Neural progenitor cell (in vitro differentiated cells): Measurements from ENCODE around the gene TGIF2. TPM values are rescaled to one million over a fixed set of nuclear protein-coding genes. Genes with fewer than 3 reads are reported as not detected.

Experiments
- DNase-seq: peaks from one replicate; pipeline ENCODE4 v3.0.0-alpha.2; 2016; ENCODE audit warnings: low spot score
- H2AFZ ChIP-seq: fragments of 200-600 bp; sonication (generic); replicated peaks from 2 replicates; pipeline ENCODE4 v1.6.1; 2016; ENCODE audit warnings: antibody characterized with exemption
- H3F3A ChIP-seq: fragments of 200-600 bp; sonication (generic); 2 replicates; pipeline ENCODE4 v1.6.1; 2016; ENCODE audit warnings: antibody characterized with exemption, low read depth
- H3K27ac ChIP-seq: fragments of 200-600 bp; sonication (generic); 2 replicates; pipeline ENCODE4 v1.5.1; 2016; ENCODE audit warnings: mild to moderate bottlenecking
- H3K27me3 ChIP-seq: fragments of 200-600 bp; sonication (generic); 2 replicates; pipeline ENCODE4 v1.6.1; 2016; ENCODE audit warnings: mild to moderate bottlenecking, moderate library complexity
- H3K36me3 ChIP-seq: fragments of 200-600 bp; sonication (generic); 2 replicates; pipeline ENCODE4 v1.5.1; 2016
- H3K4me1 ChIP-seq: fragments of 200-600 bp; sonication (generic); 2 replicates; pipeline ENCODE4 v1.6.1; 2016; ENCODE audit warnings: mixed run types
- H3K4me2 ChIP-seq: fragments of 200-600 bp; sonication (generic); 2 replicates; pipeline ENCODE4 v1.6.1; 2016
- H3K4me3 ChIP-seq: fragments of 200-600 bp; sonication (generic); 2 replicates; pipeline ENCODE4 v1.5.1; 2016
- H3K79me2 ChIP-seq: fragments of 200-600 bp; sonication (generic); 2 replicates; pipeline ENCODE4 v1.6.1; 2016; ENCODE audit warnings: low read depth
- H3K9ac ChIP-seq: fragments of 200-600 bp; sonication (generic); 2 replicates; pipeline ENCODE4 v1.6.1; 2016
- H3K9me3 ChIP-seq: fragments of 200-600 bp; sonication (generic); 2 replicates; pipeline ENCODE4 v1.5.1; 2016; ENCODE audit warnings: low read depth
- H4K20me1 ChIP-seq: fragments of 200-600 bp; sonication (generic); 2 replicates; pipeline ENCODE4 v1.6.1; 2016; ENCODE audit warnings: low read depth
- H3K27ac Mint-ChIP-seq: 3 replicates; pipeline ENCODE4 v1.8.0; 2021; ENCODE audit warnings: mixed read lengths
- H3K27me3 Mint-ChIP-seq: 2 replicates; pipeline ENCODE4 v1.8.0; 2022; ENCODE audit warnings: low read depth, mild to moderate bottlenecking, inconsistent platforms, moderate library complexity, mixed read lengths; ENCODE audit not compliant: insufficient read depth
- H3K36me3 Mint-ChIP-seq: 3 replicates; pipeline ENCODE4 v1.8.0; 2021; ENCODE audit warnings: mixed read lengths
- H3K4me1 Mint-ChIP-seq: 3 replicates; pipeline ENCODE4 v1.8.0; 2021; ENCODE audit warnings: mixed read lengths
- H3K4me3 Mint-ChIP-seq: 3 replicates; pipeline ENCODE4 v1.8.0; 2021; ENCODE audit warnings: mild to moderate bottlenecking, moderate library complexity, mixed read lengths
- H3K9me3 Mint-ChIP-seq: 3 replicates; pipeline ENCODE4 v1.8.0; 2020; ENCODE audit warnings: mixed read lengths
- EZH2 ChIP-seq: fragments of 200-600 bp; sonication (generic); IDR thresholded peaks from 2 replicates; pipeline ENCODE4 v1.6.1; 2017; ENCODE audit warnings: antibody characterized with exemption, mild to moderate bottlenecking, moderate library complexity
- EZH2phosphoT487 ChIP-seq: fragments of 200-600 bp; sonication (generic); IDR thresholded peaks from 2 replicates; pipeline ENCODE4 v1.6.1; 2017; ENCODE audit warnings: antibody characterized with exemption
- total RNA-seq: library from RNA; depleted of rRNA; stranded (reverse); fragments of >200 nt; gene quantifications from 2 replicates; pipeline ENCODE4 v1.2.3, GENCODE V29; 2015; ENCODE audit warnings: low replicate concordance
- TF ChIP-seq, protein P1 (sequence below): fragments of 200-600 bp; sonication (generic); IDR thresholded peaks from 2 replicates; pipeline ENCODE4 v1.5.1; 2017; ENCODE audit warnings: antibody characterized with exemption, mild to moderate bottlenecking

Gene TGIF2
- total RNA-seq, 1 donor from 2014 or later = 67.1 TPM

GRCh38 chr20:36548704-36549627, 24.4 kb upstream of the TGIF2 start:
- Mint-ChIP-seq H3K4me3 (no peak overlapping the region), H3K27ac (peak overlapping the region; percentile 17), H3K4me1 (peaks cover under 1% of the 10 kb centered on the region), H3K36me3 (no peaks in the 10 kb centered on the region), H3K27me3 (peaks cover 2% of the 10 kb centered on the region), H3K9me3 (no peaks in the 10 kb centered on the region)
- DNase-seq = no peak
- H3K79me2 ChIP-seq = no peaks in the 10 kb centered on the region
- no peak for TF ChIP-seq EZH2phosphoT487
- no peak for TF ChIP-seq EZH2
- TF ChIP-seq, protein P1, sequence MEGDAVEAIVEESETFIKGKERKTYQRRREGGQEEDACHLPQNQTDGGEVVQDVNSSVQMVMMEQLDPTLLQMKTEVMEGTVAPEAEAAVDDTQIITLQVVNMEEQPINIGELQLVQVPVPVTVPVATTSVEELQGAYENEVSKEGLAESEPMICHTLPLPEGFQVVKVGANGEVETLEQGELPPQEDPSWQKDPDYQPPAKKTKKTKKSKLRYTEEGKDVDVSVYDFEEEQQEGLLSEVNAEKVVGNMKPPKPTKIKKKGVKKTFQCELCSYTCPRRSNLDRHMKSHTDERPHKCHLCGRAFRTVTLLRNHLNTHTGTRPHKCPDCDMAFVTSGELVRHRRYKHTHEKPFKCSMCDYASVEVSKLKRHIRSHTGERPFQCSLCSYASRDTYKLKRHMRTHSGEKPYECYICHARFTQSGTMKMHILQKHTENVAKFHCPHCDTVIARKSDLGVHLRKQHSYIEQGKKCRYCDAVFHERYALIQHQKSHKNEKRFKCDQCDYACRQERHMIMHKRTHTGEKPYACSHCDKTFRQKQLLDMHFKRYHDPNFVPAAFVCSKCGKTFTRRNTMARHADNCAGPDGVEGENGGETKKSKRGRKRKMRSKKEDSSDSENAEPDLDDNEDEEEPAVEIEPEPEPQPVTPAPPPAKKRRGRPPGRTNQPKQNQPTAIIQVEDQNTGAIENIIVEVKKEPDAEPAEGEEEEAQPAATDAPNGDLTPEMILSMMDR = no peak
- H3K4me2 ChIP-seq = no peak overlapping the region
- no peak overlapping the region for H3K4me3 ChIP-seq
- no peaks in the 10 kb centered on the region for H3K36me3 ChIP-seq
- H3K27me3 ChIP-seq = no peaks in the 10 kb centered on the region
- peaks cover 7% of the 10 kb centered on the region for H3F3A ChIP-seq
- H4K20me1 ChIP-seq = peaks cover 17% of the 10 kb centered on the region
- no peak overlapping the region for H2AFZ ChIP-seq
- no peaks in the 10 kb centered on the region for H3K9me3 ChIP-seq
- H3K9ac ChIP-seq = no peak overlapping the region
- H3K27ac ChIP-seq = no peak overlapping the region
- no peaks in the 10 kb centered on the region for H3K4me1 ChIP-seq

GRCh38 chr20:36549628-36549941, 23.8 kb upstream of the TGIF2 start:
- H4K20me1 ChIP-seq = peaks cover 15% of the 10 kb centered on the region
- H2AFZ ChIP-seq = no peak overlapping the region
- no peaks in the 10 kb centered on the region for H3K9me3 ChIP-seq
- Mint-ChIP-seq H3K27ac (no peak overlapping the region), H3K4me1 (no peaks in the 10 kb centered on the region), H3K27me3 (peaks cover 2% of the 10 kb centered on the region), H3K4me3 (no peak overlapping the region), H3K9me3 (no peaks in the 10 kb centered on the region), H3K36me3 (no peaks in the 10 kb centered on the region)
- H3K4me1 ChIP-seq = no peaks in the 10 kb centered on the region
- no peaks in the 10 kb centered on the region for H3K27me3 ChIP-seq
- H3K9ac ChIP-seq = no peak overlapping the region
- DNase-seq = no peak
- H3K79me2 ChIP-seq = no peaks in the 10 kb centered on the region
- H3F3A ChIP-seq = peaks cover 7% of the 10 kb centered on the region
- H3K27ac ChIP-seq = no peak overlapping the region
- no peaks in the 10 kb centered on the region for H3K36me3 ChIP-seq
- TF ChIP-seq EZH2phosphoT487 (no peak), EZH2 (no peak)
- TF ChIP-seq, protein P1 = no peak
- H3K4me3 ChIP-seq = no peak overlapping the region
- no peak overlapping the region for H3K4me2 ChIP-seq

GRCh38 chr20:36549942-36550789, 23.2 kb upstream of the TGIF2 start:
- H3F3A ChIP-seq = peaks cover 7% of the 10 kb centered on the region
- H3K9me3 ChIP-seq = no peaks in the 10 kb centered on the region
- no peak overlapping the region for H3K4me3 Mint-ChIP-seq
- no peak overlapping the region for H3K4me3 ChIP-seq
- peaks cover 2% of the 10 kb centered on the region for H3K27me3 Mint-ChIP-seq
- no peaks in the 10 kb centered on the region for H3K36me3 ChIP-seq
- H3K9me3 Mint-ChIP-seq = no peaks in the 10 kb centered on the region
- H3K27me3 ChIP-seq = no peaks in the 10 kb centered on the region
- H2AFZ ChIP-seq = no peak overlapping the region
- peaks cover 15% of the 10 kb centered on the region for H4K20me1 ChIP-seq
- H3K4me1 ChIP-seq = no peaks in the 10 kb centered on the region
- no peaks in the 10 kb centered on the region for H3K79me2 ChIP-seq
- TF ChIP-seq EZH2 (no peak), EZH2phosphoT487 (no peak)
- TF ChIP-seq, protein P1 = no peak
- H3K27ac ChIP-seq = peak overlapping the region; percentile 37
- no peaks in the 10 kb centered on the region for H3K36me3 Mint-ChIP-seq
- H3K27ac Mint-ChIP-seq = no peak overlapping the region
- H3K9ac ChIP-seq = no peak overlapping the region
- H3K4me2 ChIP-seq = no peak overlapping the region
- DNase-seq = no peak
- H3K4me1 Mint-ChIP-seq = no peaks in the 10 kb centered on the region
